KMS-11 (cell line): Measurements from ENCODE around the gene MBTD1.
"Not testable (repeated sequence)": the region's sequence is repeated elsewhere in the genome, so short reads cannot be mapped to it uniquely, and the experiment has no call there.

ENCODE experiments used
- H2AFZ ChIP-seq: fragments of 200-600 bp; sonication (generic); 2 replicates; pipeline ENCODE4 v1.6.1; 2016; ENCODE audit warnings: antibody characterized with exemption, mixed run types, low read depth
- H3K27ac ChIP-seq: fragments of 200-600 bp; sonication (generic); 2 replicates; pipeline ENCODE4 v1.6.1; 2016; ENCODE audit warnings: mild to moderate bottlenecking, mixed run types
- H3K27me3 ChIP-seq: fragments of 200-600 bp; sonication (generic); 2 replicates; pipeline ENCODE4 v1.6.1; 2017; ENCODE audit warnings: mild to moderate bottlenecking, low read depth, mixed run types, moderate library complexity; ENCODE audit not compliant: insufficient read depth
- H3K36me3 ChIP-seq: fragments of 200-600 bp; sonication (generic); 2 replicates; pipeline ENCODE4 v1.6.1; 2017; ENCODE audit warnings: mild to moderate bottlenecking, mixed run types; ENCODE audit not compliant: insufficient read depth
- H3K4me1 ChIP-seq: fragments of 200-600 bp; sonication (generic); 2 replicates; pipeline ENCODE4 v1.6.1; 2016; ENCODE audit warnings: mild to moderate bottlenecking, low read depth, mixed run types; ENCODE audit not compliant: poor library complexity, severe bottlenecking
- H3K4me2 ChIP-seq: fragments of 200-600 bp; sonication (generic); 2 replicates; pipeline ENCODE4 v1.7.0; 2016; ENCODE audit warnings: mild to moderate bottlenecking, mixed run types
- H3K4me3 ChIP-seq: fragments of 200-600 bp; sonication (generic); IDR thresholded peaks from 2 replicates; pipeline ENCODE4 v1.6.1; 2017; ENCODE audit warnings: low read depth, low read length, mixed read lengths; ENCODE audit not compliant: insufficient read depth
- H3K79me2 ChIP-seq: fragments of 200-600 bp; sonication (generic); 2 replicates; pipeline ENCODE4 v1.6.1; 2016; ENCODE audit warnings: low read depth, mixed run types; ENCODE audit not compliant: insufficient read depth
- H3K9ac ChIP-seq: fragments of 200-600 bp; sonication (generic); 2 replicates; pipeline ENCODE4 v1.6.1; 2016; ENCODE audit warnings: mild to moderate bottlenecking, mixed run types
- H4K20me1 ChIP-seq: fragments of 200-600 bp; sonication (generic); 2 replicates; pipeline ENCODE4 v1.6.1; 2016; ENCODE audit warnings: mild to moderate bottlenecking, mixed run types; ENCODE audit not compliant: insufficient read depth
- TF ChIP-seq, protein P1 (sequence below): fragments of 200-600 bp; sonication (generic); conservative IDR thresholded peaks from 2 replicates; pipeline ENCODE4 v1.6.1; 2017; ENCODE audit warnings: low read depth, mild to moderate bottlenecking, antibody characterized with exemption, low read length, moderate library complexity, mixed read lengths

Gene MBTD1

GRCh38 chr17:51272812-51273211 lies 13.0 kb upstream of the MBTD1 start:
- Histone ChIP-seq H3K27ac (no peak overlapping the region), H3K79me2 (0 out of 2 replicates have a peak, but pooled peaks cover 10% of the 10 kb centered on the region), H3K27me3 (no peaks in the 10 kb centered on the region), H3K9ac (no peak overlapping the region), H4K20me1 (no peaks in the 10 kb centered on the region), H2AFZ (no peak overlapping the region), H3K36me3 (peaks cover 19% of the 10 kb centered on the region; the same call in 1 of the 2 replicates), H3K4me2 (no peak overlapping the region), H3K4me1 (no peaks in the 10 kb centered on the region), H3K4me3 (no peak overlapping the region)
- TF ChIP-seq, protein P1, sequence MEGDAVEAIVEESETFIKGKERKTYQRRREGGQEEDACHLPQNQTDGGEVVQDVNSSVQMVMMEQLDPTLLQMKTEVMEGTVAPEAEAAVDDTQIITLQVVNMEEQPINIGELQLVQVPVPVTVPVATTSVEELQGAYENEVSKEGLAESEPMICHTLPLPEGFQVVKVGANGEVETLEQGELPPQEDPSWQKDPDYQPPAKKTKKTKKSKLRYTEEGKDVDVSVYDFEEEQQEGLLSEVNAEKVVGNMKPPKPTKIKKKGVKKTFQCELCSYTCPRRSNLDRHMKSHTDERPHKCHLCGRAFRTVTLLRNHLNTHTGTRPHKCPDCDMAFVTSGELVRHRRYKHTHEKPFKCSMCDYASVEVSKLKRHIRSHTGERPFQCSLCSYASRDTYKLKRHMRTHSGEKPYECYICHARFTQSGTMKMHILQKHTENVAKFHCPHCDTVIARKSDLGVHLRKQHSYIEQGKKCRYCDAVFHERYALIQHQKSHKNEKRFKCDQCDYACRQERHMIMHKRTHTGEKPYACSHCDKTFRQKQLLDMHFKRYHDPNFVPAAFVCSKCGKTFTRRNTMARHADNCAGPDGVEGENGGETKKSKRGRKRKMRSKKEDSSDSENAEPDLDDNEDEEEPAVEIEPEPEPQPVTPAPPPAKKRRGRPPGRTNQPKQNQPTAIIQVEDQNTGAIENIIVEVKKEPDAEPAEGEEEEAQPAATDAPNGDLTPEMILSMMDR, result no peak

DNA sequence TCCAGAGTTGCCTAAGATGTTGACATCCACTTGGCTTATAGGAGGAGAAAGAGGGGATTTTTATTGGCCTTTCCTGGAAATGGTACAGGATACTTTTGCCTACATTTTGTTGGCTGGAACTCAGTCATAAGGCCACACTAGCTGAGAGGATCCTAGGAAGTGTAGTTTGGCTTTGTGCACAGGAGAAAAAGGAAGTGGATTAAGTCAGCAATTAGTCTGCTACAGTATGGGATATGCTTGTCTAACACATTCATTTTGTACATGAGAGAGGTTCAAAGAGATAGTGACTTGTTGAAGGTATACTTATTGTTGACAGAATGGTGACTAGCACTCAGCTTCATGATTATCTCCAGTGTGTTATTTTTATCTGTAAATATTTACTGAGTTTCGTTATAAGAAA lies 10.8 kb upstream of the MBTD1 start:
- Histone ChIP-seq H3K36me3 (peaks cover 17% of the 10 kb centered on the region; the same call in 1 of the 2 replicates), H3K4me1 (no peaks in the 10 kb centered on the region), H2AFZ (no peak overlapping the region), H3K79me2 (peaks cover 27% of the 10 kb centered on the region; the same call in 1 of the 2 replicates), H3K9ac (no peak overlapping the region), H3K4me2 (no peak overlapping the region), H3K27ac (no peak overlapping the region), H4K20me1 (no peaks in the 10 kb centered on the region), H3K27me3 (no peaks in the 10 kb centered on the region), H3K4me3 (no peak overlapping the region)
- TF ChIP-seq, protein P1, result no peak

DNA sequence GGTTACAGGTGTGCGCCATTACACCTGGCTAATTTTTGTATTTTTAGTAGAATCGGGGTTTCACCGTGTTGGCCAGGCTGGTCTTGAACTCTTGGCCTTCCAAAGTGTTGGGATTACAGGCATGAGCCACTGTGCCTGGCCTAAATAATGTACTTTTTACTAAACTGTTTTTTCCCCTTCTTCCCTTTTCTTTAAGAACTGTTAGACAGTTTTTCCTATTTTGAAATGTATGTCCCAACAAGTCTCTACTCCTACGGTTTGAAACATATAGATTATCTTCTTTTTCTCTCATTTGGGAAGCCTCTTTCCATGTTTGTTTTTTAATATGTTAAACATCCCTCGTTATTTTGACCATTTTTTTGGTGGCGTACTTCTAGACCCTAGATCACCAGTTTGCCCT lies 10.1 kb upstream of the MBTD1 start:
- Histone ChIP-seq H3K36me3 (peaks cover 17% of the 10 kb centered on the region; the same call in 1 of the 2 replicates), H3K79me2 (peaks cover 29% of the 10 kb centered on the region; the same call in 1 of the 2 replicates), H3K27me3 (no peaks in the 10 kb centered on the region), H3K4me2 (no peak overlapping the region), H4K20me1 (no peaks in the 10 kb centered on the region), H3K4me1 (no peaks in the 10 kb centered on the region), H2AFZ (no peak overlapping the region), H3K27ac (no peak overlapping the region), H3K4me3 (no peak overlapping the region), H3K9ac (no peak overlapping the region)
- TF ChIP-seq, protein P1, result no peak

DNA sequence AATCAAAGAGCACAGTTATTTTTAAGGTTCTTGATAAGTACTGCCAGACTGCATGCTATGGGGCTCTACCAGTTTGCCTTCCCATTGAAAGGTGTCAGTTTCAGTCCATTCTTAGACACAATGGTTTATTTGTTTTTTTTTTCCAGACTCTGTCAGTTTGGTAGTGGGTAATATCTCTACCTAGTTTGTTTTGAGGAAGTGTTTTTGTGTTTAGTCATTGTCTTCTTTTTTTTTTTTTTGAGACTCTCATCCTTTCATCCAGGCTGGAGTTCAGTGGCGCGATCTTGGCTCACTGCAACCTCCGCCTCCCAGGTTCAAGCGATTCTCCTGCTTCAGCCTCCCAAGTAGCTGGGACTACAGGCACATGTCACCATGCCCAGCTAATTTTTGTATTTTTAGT lies 4.6 kb upstream of the MBTD1 start:
- not testable (repeated sequence) for H3K27ac ChIP-seq, H3K27me3 ChIP-seq, H4K20me1 ChIP-seq, H3K9ac ChIP-seq, H3K4me3 ChIP-seq, H3K4me2 ChIP-seq, H2AFZ ChIP-seq
- peaks cover 28% of the 10 kb centered on the region for H3K4me1 ChIP-seq
- peaks cover 17% of the 10 kb centered on the region; the same call in 1 of the 2 replicates for H3K36me3 ChIP-seq
- peaks cover 63% of the 10 kb centered on the region for H3K79me2 ChIP-seq

GRCh38 chr17:51263006-51263405 lies 3.2 kb upstream of the MBTD1 start:
- no peak overlapping the region for H3K9ac ChIP-seq
- no peak overlapping the region for H2AFZ ChIP-seq
- H3K4me3 ChIP-seq, result no peak overlapping the region
- H3K36me3 ChIP-seq, result peaks cover 8% of the 10 kb centered on the region; the same call in 1 of the 2 replicates
- no peak overlapping the region for H3K4me2 ChIP-seq
- peaks cover 37% of the 10 kb centered on the region for H3K4me1 ChIP-seq
- peaks cover 77% of the 10 kb centered on the region for H3K79me2 ChIP-seq
- peaks cover 6% of the 10 kb centered on the region; the same call in 1 of the 2 replicates for H4K20me1 ChIP-seq
- TF ChIP-seq, protein P1, result no peak
- no peaks in the 10 kb centered on the region for H3K27me3 ChIP-seq
- H3K27ac ChIP-seq, result no peak overlapping the region
